OCI-LY7 (cell line): ENCODE data around the gene PDZRN3. TPM values are rescaled to one million over a fixed set of nuclear protein-coding genes. Genes with fewer than 3 reads are reported as not detected.

Experiments
- BruUV-seq: library from RNA; stranded (reverse); fragments of 400-500 nt; replicated peaks from 2 replicates; lab custom pipeline; 2021; lab: Mats Ljungman, UMichigan
- CTCF ChIA-PET: fragments of 300-600 bp; sonication (Branson Sonifier 250); formaldehyde crosslinking; loops from one replicate; lab custom pipeline; 2022; ENCODE audit warnings: antibody characterized with exemption; ENCODE audit not compliant: unreplicated experiment; lab: Charles Lee
- POLR2A ChIA-PET: fragments of 300-600 bp; sonication (Branson Sonifier 250); formaldehyde crosslinking; loops from one replicate; lab custom pipeline; 2022; ENCODE audit warnings: antibody characterized with exemption; lab: Charles Lee
- DNase-seq: peaks from one replicate; pipeline ENCODE4 v3.0.0-alpha.2; 2015; ENCODE audit warnings: low spot score
- H2AFZ ChIP-seq: fragments of 200-600 bp; sonication (generic), shearing (Covaris generic); 2 replicates; pipeline ENCODE4 v1.6.1; 2014; ENCODE audit warnings: mild to moderate bottlenecking, antibody characterized with exemption, low read length, moderate library complexity
- H3K27ac ChIP-seq: fragments of 200-600 bp; sonication (generic); 2 replicates; pipeline ENCODE4 v1.5.1; 2014; ENCODE audit warnings: mixed run types, low read depth, mild to moderate bottlenecking, moderate library complexity, low read length, inconsistent platforms; ENCODE audit not compliant: poor library complexity, severe bottlenecking
- H3K36me3 ChIP-seq: fragments of 200-600 bp; sonication (generic); 2 replicates; pipeline ENCODE4 v1.6.1; 2014; ENCODE audit warnings: mild to moderate bottlenecking, antibody characterized with exemption, low read length, moderate library complexity, mixed read lengths; ENCODE audit not compliant: insufficient read depth
- H3K4me1 ChIP-seq: fragments of 200-600 bp; sonication (generic); 2 replicates; pipeline ENCODE4 v1.5.1; 2014; ENCODE audit warnings: mild to moderate bottlenecking, low read length; ENCODE audit not compliant: insufficient read depth, poor library complexity, severe bottlenecking
- H3K4me2 ChIP-seq: fragments of 200-600 bp; sonication (generic); 2 replicates; pipeline ENCODE4 v1.6.1; 2014; ENCODE audit warnings: mild to moderate bottlenecking, low read length
- H3K4me3 ChIP-seq: fragments of 200-600 bp; sonication (generic); 2 replicates; pipeline ENCODE4 v1.5.1; 2014; ENCODE audit warnings: mild to moderate bottlenecking, low read depth, low read length; ENCODE audit not compliant: poor library complexity, severe bottlenecking
- H3K79me2 ChIP-seq: fragments of 200-600 bp; sonication (generic); 2 replicates; pipeline ENCODE4 v1.6.1; 2016; ENCODE audit warnings: low read depth, mild to moderate bottlenecking, low read length, moderate library complexity, mixed read lengths; ENCODE audit not compliant: insufficient read depth
- H3K9me2 ChIP-seq: fragments of 200-600 bp; sonication (generic); 2 replicates; pipeline ENCODE4 v1.6.1; 2016; ENCODE audit warnings: mild to moderate bottlenecking, low read length, mixed read lengths; ENCODE audit not compliant: insufficient read depth
- H3K9me3 ChIP-seq: fragments of 200-600 bp; sonication (generic); 2 replicates; pipeline ENCODE4 v1.6.1; 2014; ENCODE audit warnings: mild to moderate bottlenecking, mixed run types, low read length, mixed read lengths
- H4K20me1 ChIP-seq: fragments of 200-600 bp; sonication (generic); 2 replicates; pipeline ENCODE4 v1.6.1; 2014; ENCODE audit warnings: mild to moderate bottlenecking, antibody characterized with exemption, low read length, moderate library complexity, mixed read lengths; ENCODE audit not compliant: insufficient read depth
- EZH2phosphoT487 ChIP-seq: fragments of 200-600 bp; sonication (generic); IDR thresholded peaks from 2 replicates; pipeline ENCODE4 v1.6.1; 2018; ENCODE audit warnings: low read depth, borderline replicate concordance, mild to moderate bottlenecking, mixed run types, antibody characterized with exemption, low read length, moderate library complexity, mixed read lengths
- intact Hi-C: fragments of 100-400 bp; cut with micrococcal nuclease; formaldehyde crosslinking; loops from one replicate; pipeline ENCODE4 v1.10.0; 2022; ENCODE audit not compliant: unreplicated experiment
- total RNA-seq, 2 experiments: library from RNA; depleted of rRNA in 1 of 2; stranded (reverse); fragments of >200 nt in 1 of 2; shearing (Covaris generic) in 1 of 2; gene quantifications; 2 replicates each; pipeline ENCODE4 v1.2.3, GENCODE V29; 2014 to 2022
- TF ChIP-seq, protein P1 (sequence below): fragments of 200-600 bp; sonication (generic); conservative IDR thresholded peaks from 2 replicates; pipeline ENCODE4 v1.5.1; 2014; ENCODE audit warnings: mild to moderate bottlenecking, antibody characterized with exemption, low read length, moderate library complexity, mixed read lengths

Gene PDZRN3
- total RNA-seq, 2 experiments from 2014 or later = 0.95 TPM; not detected in 1

DNA sequence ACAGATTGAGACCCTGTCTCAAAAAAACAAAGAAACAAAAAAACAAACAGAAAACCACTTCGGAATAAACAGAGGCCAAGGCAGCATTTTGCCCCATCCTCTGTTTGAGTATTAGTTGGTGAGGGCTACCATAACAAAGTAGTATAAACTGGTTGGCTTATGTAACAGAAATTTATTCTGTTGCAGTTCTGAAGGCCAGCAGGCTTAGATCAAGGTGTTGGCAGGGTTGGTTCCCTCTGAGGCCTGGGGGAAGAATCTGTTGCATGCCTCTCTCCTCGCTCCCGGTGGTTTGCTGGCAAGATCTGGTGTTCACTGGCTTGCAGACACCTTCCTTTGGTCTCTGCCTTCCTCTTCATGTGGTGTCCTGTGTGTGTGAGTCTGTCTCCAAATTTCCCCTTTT lies 261.6 kb downstream of the PDZRN3 start:
- CTCF ChIA-PET = no interaction called here
- POLR2A ChIA-PET = no interaction called here
- no TSS peak for BruUV-seq

DNA sequence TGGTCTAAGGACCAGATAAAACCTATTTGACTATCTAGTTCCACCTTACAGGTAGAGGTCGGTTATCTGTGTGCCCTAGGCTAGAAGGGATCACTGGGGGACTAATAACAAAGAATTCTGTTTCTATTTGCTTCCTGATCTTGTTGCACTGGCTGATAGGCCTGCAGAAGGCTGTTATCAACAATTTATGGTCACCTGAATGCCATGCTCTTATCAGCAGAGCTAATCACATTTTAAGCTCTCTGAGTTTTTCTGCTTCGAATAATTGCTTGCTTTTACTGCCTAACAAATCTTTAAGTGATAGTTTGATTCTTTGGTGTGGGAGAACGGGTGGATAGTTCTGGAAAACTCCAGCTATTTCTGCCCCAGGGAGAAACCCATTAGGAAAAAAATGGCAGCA lies 263.1 kb downstream of the PDZRN3 start:
- intact Hi-C loops = no loop called here
- H2AFZ ChIP-seq = no peak overlapping the region
- no peaks in the 10 kb centered on the region for H3K9me2 ChIP-seq
- no peak overlapping the region for H3K27ac ChIP-seq
- POLR2A ChIA-PET = no interaction called here
- no TSS peak for BruUV-seq
- DNase-seq = no peak
- H3K79me2 ChIP-seq = no peaks in the 10 kb centered on the region
- no peaks in the 10 kb centered on the region for H3K36me3 ChIP-seq
- TF ChIP-seq, protein P1, sequence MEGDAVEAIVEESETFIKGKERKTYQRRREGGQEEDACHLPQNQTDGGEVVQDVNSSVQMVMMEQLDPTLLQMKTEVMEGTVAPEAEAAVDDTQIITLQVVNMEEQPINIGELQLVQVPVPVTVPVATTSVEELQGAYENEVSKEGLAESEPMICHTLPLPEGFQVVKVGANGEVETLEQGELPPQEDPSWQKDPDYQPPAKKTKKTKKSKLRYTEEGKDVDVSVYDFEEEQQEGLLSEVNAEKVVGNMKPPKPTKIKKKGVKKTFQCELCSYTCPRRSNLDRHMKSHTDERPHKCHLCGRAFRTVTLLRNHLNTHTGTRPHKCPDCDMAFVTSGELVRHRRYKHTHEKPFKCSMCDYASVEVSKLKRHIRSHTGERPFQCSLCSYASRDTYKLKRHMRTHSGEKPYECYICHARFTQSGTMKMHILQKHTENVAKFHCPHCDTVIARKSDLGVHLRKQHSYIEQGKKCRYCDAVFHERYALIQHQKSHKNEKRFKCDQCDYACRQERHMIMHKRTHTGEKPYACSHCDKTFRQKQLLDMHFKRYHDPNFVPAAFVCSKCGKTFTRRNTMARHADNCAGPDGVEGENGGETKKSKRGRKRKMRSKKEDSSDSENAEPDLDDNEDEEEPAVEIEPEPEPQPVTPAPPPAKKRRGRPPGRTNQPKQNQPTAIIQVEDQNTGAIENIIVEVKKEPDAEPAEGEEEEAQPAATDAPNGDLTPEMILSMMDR = no peak
- no peak for TF ChIP-seq EZH2phosphoT487
- H3K9me3 ChIP-seq = no peaks in the 10 kb centered on the region
- CTCF ChIA-PET = no interaction called here
- H3K4me3 ChIP-seq = no peak overlapping the region
- H4K20me1 ChIP-seq = no peaks in the 10 kb centered on the region
- H3K4me1 ChIP-seq = no peaks in the 10 kb centered on the region
- H3K4me2 ChIP-seq = no peak overlapping the region

More for the DNA sequence above, 261.6 kb downstream of the PDZRN3 start:
- no peaks in the 10 kb centered on the region for H3K9me2 ChIP-seq
- H4K20me1 ChIP-seq = no peaks in the 10 kb centered on the region
- intact Hi-C loops = no loop called here
- no peaks in the 10 kb centered on the region for H3K4me1 ChIP-seq
- DNase-seq = no peak
- no peaks in the 10 kb centered on the region for H3K9me3 ChIP-seq
- no peak overlapping the region for H2AFZ ChIP-seq
- no peak overlapping the region for H3K4me2 ChIP-seq
- no peaks in the 10 kb centered on the region for H3K79me2 ChIP-seq
- TF ChIP-seq EZH2phosphoT487 = no peak
- TF ChIP-seq, protein P1 = no peak
- no peak overlapping the region for H3K4me3 ChIP-seq
- no peaks in the 10 kb centered on the region for H3K36me3 ChIP-seq
- H3K27ac ChIP-seq = no peak overlapping the region

DNA sequence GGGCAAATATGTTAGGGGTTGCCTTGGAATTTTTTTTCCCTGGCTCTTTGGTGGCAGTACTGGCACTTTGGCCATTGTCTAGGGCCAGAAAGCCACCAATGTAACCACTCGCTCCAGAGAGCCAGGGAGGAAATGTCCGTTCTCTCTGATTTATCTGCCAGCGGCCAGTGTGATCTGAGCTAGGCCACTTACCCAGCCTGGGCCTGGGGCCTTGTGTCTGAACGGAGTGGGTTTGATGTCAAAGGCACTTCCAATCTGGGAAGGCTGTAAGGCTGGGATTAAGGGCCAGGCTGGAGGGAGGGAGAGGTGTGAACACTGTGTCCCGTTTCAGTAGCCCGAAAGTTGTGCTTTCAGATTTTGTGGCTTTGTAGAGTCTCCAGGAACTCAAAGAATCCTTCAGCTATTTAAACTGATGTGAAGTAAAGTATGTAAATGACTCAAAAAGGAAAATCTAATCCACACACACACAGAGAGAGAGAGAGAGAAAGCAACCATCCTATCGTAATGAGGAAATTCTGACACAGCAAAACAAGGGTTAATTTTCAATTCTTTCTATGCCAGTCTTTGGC lies 271.0 kb downstream of the PDZRN3 start:
- Histone ChIP-seq H3K4me1 (no peaks in the 10 kb centered on the region), H3K79me2 (no peaks in the 10 kb centered on the region), H3K4me2 (no peak overlapping the region), H3K4me3 (no peak overlapping the region), H3K36me3 (no peaks in the 10 kb centered on the region), H4K20me1 (no peaks in the 10 kb centered on the region), H2AFZ (no peak overlapping the region), H3K9me3 (no peaks in the 10 kb centered on the region), H3K27ac (no peak overlapping the region), H3K9me2 (no peaks in the 10 kb centered on the region)
- BruUV-seq = no TSS peak
- CTCF ChIA-PET = no interaction called here
- no peak for TF ChIP-seq EZH2phosphoT487
- TF ChIP-seq, protein P1 = no peak
- intact Hi-C loops = loop anchor here (10.0 kb wide), 1 partner anchor 151 kb away; no protein-coding TSS in a partner anchor
- no peak for DNase-seq
- POLR2A ChIA-PET = no interaction called here
